NK-92 (cell line): ENCODE results near the gene B3GALT4.
A peak's percentile ranks its signal among the peaks of the same experiment; 100 is the strongest.
"Not testable (repeated sequence)": the region's sequence is repeated elsewhere in the genome, so short reads cannot be mapped to it uniquely, and the experiment has no call there.

ENCODE experiments used
- DNase-seq: peaks from one replicate; lab custom pipeline; 2025; ENCODE audit not compliant: unreplicated experiment; lab: John Stamatoyannopoulos, UW

The B3GALT4 gene

GRCh38 chr6:33276864-33277662, at the start of gene B3GALT4:
TSS of gene B3GALT4 (plus strand) at chr6:33277123. CDS start at chr6:33277420, 297 bp downstream.
- no peak for DNase-seq

GRCh38 chr6:33235221-33235634, 41.7 kb upstream of the B3GALT4 start:
- DNase-seq = no peak

- DNase-seq = no peak
These were observed 40.6 kb upstream of the B3GALT4 start for GRCh38 chr6:33236328-33236727.

GRCh38 chr6:33236852-33237251, 40.1 kb upstream of the B3GALT4 start:
- DNase-seq = no peak

- DNase-seq = no peak
These were observed 39.2 kb upstream of the B3GALT4 start for GRCh38 chr6:33237741-33238140.

GRCh38 chr6:33241968-33242367, 35.0 kb upstream of the B3GALT4 start:
- no peak for DNase-seq

- no peak for DNase-seq
These were observed 33.4 kb upstream of the B3GALT4 start for GRCh38 chr6:33243476-33243875.

GRCh38 chr6:33247977-33248642, 28.8 kb upstream of the B3GALT4 start:
- peak; percentile 43 for DNase-seq

- DNase-seq = no peak
These were observed 28.3 kb upstream of the B3GALT4 start for GRCh38 chr6:33248643-33248931.

- peak; percentile 99 for DNase-seq
These were observed 27.8 kb upstream of the B3GALT4 start for GRCh38 chr6:33248932-33249731.

GRCh38 chr6:33249732-33250630, 26.9 kb upstream of the B3GALT4 start:
- no peak for DNase-seq

- no peak for DNase-seq
These were observed 26.2 kb upstream of the B3GALT4 start for GRCh38 chr6:33250731-33251130.

GRCh38 chr6:33251395-33252012, 25.4 kb upstream of the B3GALT4 start:
- DNase-seq = no peak

- DNase-seq = no peak
These were observed 24.2 kb upstream of the B3GALT4 start for GRCh38 chr6:33252759-33253158.

GRCh38 chr6:33254591-33254990, 22.3 kb upstream of the B3GALT4 start:
- no peak for DNase-seq

GRCh38 chr6:33259032-33259431, 17.9 kb upstream of the B3GALT4 start:
- DNase-seq = no peak

GRCh38 chr6:33262490-33262889, 14.4 kb upstream of the B3GALT4 start:
- not testable (repeated sequence) for DNase-seq

- no peak for DNase-seq
These were observed 12.9 kb upstream of the B3GALT4 start for GRCh38 chr6:33264015-33264414.

- DNase-seq = no peak
These were observed 5.8 kb upstream of the B3GALT4 start for GRCh38 chr6:33271117-33271467.

- peak; percentile 68 for DNase-seq
These were observed 5.3 kb upstream of the B3GALT4 start, which contains the start of the genes RPS18 and VPS52 for GRCh38 chr6:33271468-33272274. TSS of gene RPS18 (plus strand) at chr6:33272075. CDS start at chr6:33272120, 45 bp downstream. TSS of gene VPS52 (minus strand) at chr6:33271876. CDS start at chr6:33271675, 201 bp downstream.
